Stomach (tissue), 4 donors: ENCODE data around the gene TCF7L1.

Experiments
- CTCF ChIP-seq, 7 experiments: fragments of 450-650 bp in 4 of 7; fragments of 200-600 bp in 3 of 7; sonication (generic) in 3 of 7; IDR thresholded peaks; one replicate each; pipeline ENCODE4 v1.5.1; 2016 to 2019; ENCODE audit warnings: antibody characterized with exemption in 7 of 7, control low read depth in 2 of 7, mild to moderate bottlenecking in 1 of 7
- EP300 ChIP-seq: sonication (generic); formaldehyde crosslinking; IDR thresholded peaks from one replicate; pipeline ENCODE4 v1.6.1; 2017; ENCODE audit warnings: antibody characterized with exemption
- POLR2A ChIP-seq, 4 donors: fragments of 450-650 bp; IDR thresholded peaks; one replicate each; pipeline ENCODE4 v1.6.1; 2016; ENCODE audit warnings: antibody characterized with exemption in 4 of 4, control low read depth in 2 of 4, mild to moderate bottlenecking in 1 of 4, moderate library complexity in 1 of 4
- POLR2AphosphoS5 ChIP-seq, 3 donors: sonication (generic); formaldehyde crosslinking; IDR thresholded peaks; one replicate each; pipeline ENCODE4 v1.6.1; 2016; ENCODE audit warnings: antibody characterized with exemption in 3 of 3

GRCh38 chr2:85230679-85231467, 97.7 kb downstream of the TCF7L1 start:
- TF ChIP-seq CTCF (IDR thresholded peaks at IDR 0.05) (no peak), POLR2A (IDR thresholded peaks at IDR 0.05) (no peak), POLR2AphosphoS5 (IDR thresholded peaks at IDR 0.05) (no peak), EP300 (no peak)
